Muscle of arm (tissue), 12 donors: ENCODE results near the gene PTCH2. TPM values are rescaled to one million over a fixed set of nuclear protein-coding genes. Genes with fewer than 3 reads are reported as not detected.

Source experiments
- DNase-seq: peaks from one replicate; pipeline ENCODE4 v3.0.0-alpha.2; 2013
- polyA plus RNA-seq, 12 donors: library from polyadenylated mRNA; unstranded; fragments of 120-200 nt; gene quantifications; one replicate each; pipeline ENCODE4 v1.2.1, GENCODE V29; 2013; ENCODE audit not compliant: insufficient read length in 12 of 12

The PTCH2 gene
- polyA plus RNA-seq, 12 donors = 5.6 to 49.7 (median 8.7) TPM; not detected in 1

DNA sequence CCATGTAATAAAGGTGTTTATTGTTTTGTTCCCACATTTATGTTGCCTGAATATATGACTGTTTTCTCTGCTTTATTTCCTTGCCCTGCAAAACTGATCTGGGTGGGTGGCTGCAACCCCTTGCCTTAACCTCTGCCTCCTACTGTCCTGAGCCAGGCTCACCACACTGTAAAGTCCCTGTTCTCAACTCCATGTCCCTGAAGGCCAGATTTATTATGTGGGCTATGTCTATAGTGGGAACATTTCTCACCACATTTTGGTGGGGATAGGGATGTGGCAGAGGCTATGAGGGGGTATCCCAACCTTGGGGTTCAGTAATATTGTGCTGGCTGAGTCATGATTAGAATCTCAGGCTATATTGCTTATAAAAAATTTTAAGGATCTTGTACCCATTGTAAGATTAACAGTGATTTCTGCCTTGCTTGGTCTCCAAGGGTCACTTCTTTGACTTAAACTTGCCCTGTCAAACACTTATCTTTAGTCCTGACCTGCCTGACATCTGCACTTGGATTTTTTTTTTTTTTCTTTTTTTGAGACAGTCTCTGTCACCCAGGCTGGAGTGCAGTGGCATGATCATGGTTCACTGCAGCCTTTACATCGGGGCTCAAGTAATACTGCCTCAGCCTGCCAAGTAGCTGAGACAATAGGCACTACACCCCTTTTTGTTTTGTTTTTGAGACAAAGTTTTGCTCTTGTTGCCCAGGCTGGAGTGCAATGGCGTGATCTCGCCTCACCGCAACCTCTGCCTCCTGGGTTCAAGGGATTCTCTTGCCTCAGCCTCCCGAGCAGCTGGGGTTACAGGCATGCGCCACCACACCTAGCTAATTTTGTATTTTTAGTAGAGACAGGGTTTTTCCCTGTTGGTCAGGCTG is 64.1 kb downstream of the PTCH2 start:
- no peak for DNase-seq

DNA sequence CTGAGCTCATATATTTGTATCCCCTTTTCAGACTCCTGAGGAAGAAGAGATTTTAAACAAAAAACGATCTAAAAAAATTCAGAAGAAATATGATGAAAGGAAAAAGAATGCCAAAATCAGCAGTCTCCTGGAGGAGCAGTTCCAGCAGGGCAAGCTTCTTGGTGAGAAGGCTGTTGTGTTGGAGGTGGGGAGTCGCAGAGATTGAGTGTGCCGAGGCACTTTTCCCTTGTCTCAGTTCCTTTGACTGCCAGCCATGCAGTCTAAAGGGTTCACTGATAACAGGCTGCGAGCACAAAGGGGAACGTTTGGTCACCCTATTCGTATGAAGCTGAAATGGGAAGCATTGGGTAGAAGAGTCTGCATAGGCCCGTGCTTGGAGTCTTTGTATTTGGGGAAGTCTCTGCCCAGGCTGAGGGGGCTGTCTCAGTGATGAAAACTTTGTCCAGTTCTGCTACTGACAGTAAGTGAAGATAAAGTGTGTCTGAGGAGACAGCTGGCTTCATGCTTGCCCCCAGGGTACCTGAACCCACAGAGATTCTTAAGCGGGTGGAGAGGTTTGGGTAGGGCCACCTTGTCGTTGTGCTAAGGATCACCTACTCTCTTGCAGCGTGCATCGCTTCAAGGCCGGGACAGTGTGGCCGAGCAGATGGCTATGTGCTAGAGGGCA is 65.0 kb downstream of the PTCH2 start:
- no peak for DNase-seq

DNA sequence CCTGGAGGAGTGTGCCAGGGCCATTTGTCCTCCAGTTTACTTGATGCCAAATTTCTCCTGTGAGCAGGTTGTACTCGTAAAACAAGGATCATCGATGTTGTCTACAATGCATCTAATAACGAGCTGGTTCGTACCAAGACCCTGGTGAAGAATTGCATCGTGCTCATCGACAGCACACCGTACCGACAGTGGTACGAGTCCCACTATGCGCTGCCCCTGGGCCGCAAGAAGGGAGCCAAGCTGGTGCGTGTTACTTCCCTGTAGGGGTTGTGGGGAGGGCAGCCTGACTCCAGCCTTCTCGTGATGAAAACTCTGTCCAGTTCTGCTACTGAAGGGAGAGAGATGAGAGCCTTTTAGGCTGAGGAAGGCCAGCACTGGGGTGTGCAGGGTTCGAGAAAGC is 65.5 kb downstream of the PTCH2 start:
- no peak for DNase-seq

DNA sequence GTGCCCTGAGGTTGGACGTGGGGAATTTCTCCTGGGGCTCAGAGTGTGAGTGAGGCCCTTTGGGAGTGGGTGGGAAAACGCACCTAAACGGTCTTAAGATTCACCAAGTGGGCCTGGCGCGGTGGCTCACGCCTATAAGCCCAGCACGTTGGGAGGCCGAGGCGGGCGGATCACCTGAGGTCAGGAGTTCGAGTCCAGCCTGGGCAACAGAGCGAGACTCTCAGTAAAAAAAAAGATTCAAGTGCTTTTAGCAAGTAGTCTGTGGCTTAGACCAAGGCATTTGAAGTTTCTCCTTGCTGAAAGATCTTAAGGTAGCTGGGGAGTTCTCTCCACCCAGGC is 66.4 kb downstream of the PTCH2 start:
- DNase-seq = no peak

DNA sequence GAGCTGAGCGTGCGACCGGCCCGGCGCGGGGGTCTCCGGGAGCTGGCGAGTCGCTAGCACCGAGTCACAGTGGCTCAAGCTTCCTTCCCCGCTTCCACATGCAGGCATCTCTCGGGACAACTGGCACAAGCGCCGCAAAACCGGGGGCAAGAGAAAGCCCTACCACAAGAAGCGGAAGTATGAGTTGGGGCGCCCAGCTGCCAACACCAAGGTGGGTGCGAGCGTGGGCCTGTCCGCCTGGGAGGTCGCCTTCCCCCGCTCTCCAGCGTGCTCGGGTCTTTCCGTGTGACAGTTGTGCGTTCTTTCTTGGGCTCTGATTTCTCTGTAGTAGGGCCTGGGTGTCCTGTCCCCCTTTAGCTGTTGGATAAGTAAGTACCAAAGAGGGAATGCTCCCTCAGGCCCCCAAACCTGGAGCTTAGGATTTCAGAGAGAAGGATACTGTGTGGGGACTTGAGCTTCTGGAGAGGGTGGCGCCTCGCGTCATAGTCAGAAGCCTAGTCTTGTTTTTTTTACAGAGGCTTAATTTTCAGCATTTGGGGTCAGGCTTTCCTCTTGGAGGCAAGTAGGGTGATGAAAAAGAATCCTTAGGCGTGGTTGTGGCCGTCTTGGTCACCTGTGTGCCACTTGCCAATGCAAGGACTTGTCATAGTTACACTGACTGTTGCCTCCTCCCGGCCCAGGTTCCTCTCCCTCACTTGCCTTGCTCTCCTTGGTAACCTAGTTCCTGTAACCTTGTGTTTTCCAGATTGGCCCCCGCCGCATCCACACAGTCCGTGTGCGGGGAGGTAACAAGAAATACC is 66.9 kb downstream of the PTCH2 start:
- DNase-seq = no peak

DNA sequence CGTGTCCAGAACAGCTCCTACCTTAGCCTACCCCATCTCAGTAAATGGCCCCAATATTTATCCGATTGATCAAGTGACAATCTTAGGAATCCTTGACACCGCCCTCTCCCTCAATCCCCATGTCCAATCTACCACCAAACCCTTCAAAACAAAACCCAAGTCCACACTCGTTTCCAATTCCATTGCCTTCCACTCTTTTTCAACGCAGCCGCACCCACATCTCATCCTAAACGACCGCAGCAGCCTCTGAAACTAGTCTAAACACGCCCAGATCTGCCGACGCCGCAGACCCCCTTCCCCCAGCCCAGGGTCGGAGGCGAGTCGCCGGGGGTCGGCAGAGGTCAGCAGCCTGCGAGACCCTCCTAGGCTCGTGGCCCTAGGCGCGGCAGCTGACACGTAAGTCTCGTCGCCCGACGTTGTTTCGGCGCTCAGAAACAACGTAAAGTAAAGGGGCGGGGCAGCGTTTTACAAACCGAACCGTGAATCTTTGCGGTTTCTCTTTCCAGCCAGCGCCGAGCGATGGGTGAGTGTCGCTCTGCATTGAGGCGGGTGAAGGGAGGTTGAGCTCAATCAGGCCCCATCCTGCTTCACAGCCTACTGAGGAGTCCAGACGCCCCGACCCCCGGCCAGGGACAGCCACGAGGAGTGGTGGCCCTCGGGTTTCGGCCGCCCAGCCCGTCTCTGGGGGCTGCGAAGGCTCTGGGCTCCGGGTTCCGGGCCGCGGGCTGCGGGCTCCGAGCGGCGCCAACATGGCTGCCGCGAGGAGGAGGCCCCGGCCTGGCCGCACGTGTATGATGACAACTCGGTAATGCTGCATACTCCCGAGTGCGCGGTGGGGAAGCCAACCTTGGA is 67.7 kb downstream of the PTCH2 start, which contains the start of gene RPS8:
TSS of gene RPS8 (plus strand) at position 463 of the 852 bp plus-strand sequence. CDS start at position 520, 57 bp downstream.
- DNase-seq = peak; percentile 97

Other genes starting within 250 kb of the PTCH2 start
- gene TMEM53, start 168.8 kb downstream of the PTCH2 start, polyA plus RNA-seq = 1 to 10 TPM in 10 of 12 donors, not detected in 2; 4.5 to 7.7 (median 5.4) TPM
- gene ARMH1, start 168.5 kb downstream of the PTCH2 start, polyA plus RNA-seq = 1 to 10 TPM in 7 of 12 donors, under 1 TPM in 3, not detected in 2; 0.80 to 4.7 (median 1.4) TPM
- not detected for gene RNU5D-1, start 112.1 kb downstream of the PTCH2 start, polyA plus RNA-seq
- gene KIF2C, start 103.4 kb downstream of the PTCH2 start, polyA plus RNA-seq = 10 to 100 TPM in 8 of 12 donors, 1 to 10 TPM in 3, not detected in 1; 6.9 to 20.1 (median 11.8) TPM
- gene RPS8, start 67.7 kb downstream of the PTCH2 start, polyA plus RNA-seq = 1,000 to 10,000 TPM; 2,504 to 4,101 (median 2,818) TPM
- gene BEST4, start 55.1 kb downstream of the PTCH2 start, polyA plus RNA-seq = 1 to 10 TPM in 1 of 12 donors, under 1 TPM in 10, not detected in 1; 0.10 to 7.0 (median 0.29) TPM
- gene PLK3, start 42.9 kb downstream of the PTCH2 start, polyA plus RNA-seq = 10 to 100 TPM in 9 of 12 donors, 1 to 10 TPM in 2, not detected in 1; 6.9 to 19.2 (median 11.9) TPM
- gene DYNLT4, start 35.9 kb downstream of the PTCH2 start, polyA plus RNA-seq = under 1 TPM in 6 of 12 donors, not detected in 6; 0.17 to 0.45 (median 0.32) TPM
- 10 to 100 TPM in 4 of 12 donors, 1 to 10 TPM in 7, not detected in 1; 4.2 to 12.8 (median 6.9) TPM for gene BTBD19, start 34.7 kb downstream of the PTCH2 start, polyA plus RNA-seq
- 10 to 100 TPM in 11 of 12 donors, not detected in 1; 10.2 to 31.2 (median 28.1) TPM for gene EIF2B3, start 143.3 kb upstream of the PTCH2 start, polyA plus RNA-seq
- 10 to 100 TPM in 11 of 12 donors, not detected in 1; 26.0 to 39.4 (median 30.5) TPM for gene HECTD3, start 168.1 kb upstream of the PTCH2 start, polyA plus RNA-seq
- 100 to 1,000 TPM in 1 of 12 donors, 10 to 100 TPM in 10, not detected in 1; 61.9 to 145 (median 74.9) TPM for gene UROD, start 169.0 kb upstream of the PTCH2 start, polyA plus RNA-seq